IMR-90 (cell line): ENCODE data around the gene STPG1.

Experiments used
- CEBPB ChIP-seq: IDR thresholded peaks from 2 replicates; pipeline ENCODE4 v1.6.1; 2012; ENCODE audit warnings: low read depth, low read length, improper control_type of control experiment
- MXI1 ChIP-seq: IDR thresholded peaks from 2 replicates; pipeline ENCODE4 v1.6.1; 2012; ENCODE audit warnings: low read depth, mild to moderate bottlenecking, low read length, moderate library complexity, borderline replicate concordance
- POLR2A ChIP-seq: IDR thresholded peaks from 2 replicates; pipeline ENCODE4 v1.6.1; 2012; ENCODE audit warnings: mild to moderate bottlenecking, low read depth, low read length
- RAD21 ChIP-seq: IDR thresholded peaks from 2 replicates; pipeline ENCODE4 v1.6.1; 2012; ENCODE audit warnings: low read length, improper control_type of control experiment
- TF ChIP-seq, protein P1 (sequence below): conservative IDR thresholded peaks from 2 replicates; pipeline ENCODE4 v1.5.1; 2012; ENCODE audit warnings: mild to moderate bottlenecking, low read depth, low read length, improper control_type of control experiment

DNA sequence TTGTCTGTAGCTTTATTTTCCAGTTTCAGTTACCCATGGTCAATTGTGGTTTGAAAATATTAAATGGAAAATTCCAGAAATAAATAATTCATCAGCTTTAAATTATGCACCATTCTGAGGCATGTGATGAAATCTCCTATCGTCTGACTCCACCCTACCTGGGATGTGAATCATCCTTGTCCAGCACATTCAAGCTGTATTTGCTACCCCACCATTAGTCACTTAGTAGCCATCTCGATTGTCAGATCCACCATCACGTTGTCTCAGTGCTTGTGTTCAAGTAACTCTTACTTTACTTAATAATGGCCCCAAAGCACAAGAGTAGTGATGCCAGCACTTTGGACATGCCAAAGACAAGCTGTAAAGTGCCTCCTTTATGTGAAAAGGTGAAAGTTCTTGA, 4.0 kb downstream of the STPG1 start:
- TF ChIP-seq MXI1 (0 out of 2 replicates have a peak, but pooled peaks have one; percentile 16), POLR2A (no peak), RAD21 (no peak), CEBPB (peak; percentile 93)
- TF ChIP-seq, protein P1, sequence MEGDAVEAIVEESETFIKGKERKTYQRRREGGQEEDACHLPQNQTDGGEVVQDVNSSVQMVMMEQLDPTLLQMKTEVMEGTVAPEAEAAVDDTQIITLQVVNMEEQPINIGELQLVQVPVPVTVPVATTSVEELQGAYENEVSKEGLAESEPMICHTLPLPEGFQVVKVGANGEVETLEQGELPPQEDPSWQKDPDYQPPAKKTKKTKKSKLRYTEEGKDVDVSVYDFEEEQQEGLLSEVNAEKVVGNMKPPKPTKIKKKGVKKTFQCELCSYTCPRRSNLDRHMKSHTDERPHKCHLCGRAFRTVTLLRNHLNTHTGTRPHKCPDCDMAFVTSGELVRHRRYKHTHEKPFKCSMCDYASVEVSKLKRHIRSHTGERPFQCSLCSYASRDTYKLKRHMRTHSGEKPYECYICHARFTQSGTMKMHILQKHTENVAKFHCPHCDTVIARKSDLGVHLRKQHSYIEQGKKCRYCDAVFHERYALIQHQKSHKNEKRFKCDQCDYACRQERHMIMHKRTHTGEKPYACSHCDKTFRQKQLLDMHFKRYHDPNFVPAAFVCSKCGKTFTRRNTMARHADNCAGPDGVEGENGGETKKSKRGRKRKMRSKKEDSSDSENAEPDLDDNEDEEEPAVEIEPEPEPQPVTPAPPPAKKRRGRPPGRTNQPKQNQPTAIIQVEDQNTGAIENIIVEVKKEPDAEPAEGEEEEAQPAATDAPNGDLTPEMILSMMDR: no peak
